GM18868 (cell line): ENCODE measurements around the gene ATP8A2.
"Not testable (repeated sequence)": the region's sequence is repeated elsewhere in the genome, so short reads cannot be mapped to it uniquely, and the experiment has no call there.

ENCODE experiments used
- ATAC-seq: cut with Tn5 transposase; IDR thresholded peaks from one replicate; pipeline ENCODE4 v1.9.1; 2021; ENCODE audit warnings: mild to moderate bottlenecking, moderate library complexity; ENCODE audit not compliant: unreplicated experiment

Gene ATP8A2

GRCh38 chr13:25761041-25761440 lies 389.3 kb downstream of the ATP8A2 start:
- no peak for ATAC-seq

GRCh38 chr13:25762281-25762680 lies 390.5 kb downstream of the ATP8A2 start:
- no peak for ATAC-seq

- no peak for ATAC-seq
Measured at GRCh38 chr13:25762795-25763377, 391.1 kb downstream of the ATP8A2 start.

GRCh38 chr13:25764378-25764777 lies 392.6 kb downstream of the ATP8A2 start:
- ATAC-seq: no peak

GRCh38 chr13:25765266-25765665 lies 393.5 kb downstream of the ATP8A2 start:
- no peak for ATAC-seq

- ATAC-seq: no peak
Measured at GRCh38 chr13:25766576-25766975, 394.8 kb downstream of the ATP8A2 start.

- ATAC-seq: no peak
Measured at GRCh38 chr13:25766991-25767390, 395.2 kb downstream of the ATP8A2 start.

GRCh38 chr13:25768376-25768775 lies 396.6 kb downstream of the ATP8A2 start:
- ATAC-seq: no peak

- no peak for ATAC-seq
Measured at GRCh38 chr13:25768838-25769237, 397.1 kb downstream of the ATP8A2 start.

- no peak for ATAC-seq
Measured at GRCh38 chr13:25770601-25771000, 398.8 kb downstream of the ATP8A2 start.

- ATAC-seq: no peak
Measured at GRCh38 chr13:25771202-25771601, 399.4 kb downstream of the ATP8A2 start.

- no peak for ATAC-seq
Measured at GRCh38 chr13:25771641-25772478, 400.1 kb downstream of the ATP8A2 start.

- not testable (repeated sequence) for ATAC-seq
Measured at GRCh38 chr13:25772534-25772933, 400.8 kb downstream of the ATP8A2 start.

GRCh38 chr13:25774056-25774455 lies 402.3 kb downstream of the ATP8A2 start:
- not testable (repeated sequence) for ATAC-seq

- ATAC-seq: no peak
Measured at GRCh38 chr13:25775275-25775674, 403.5 kb downstream of the ATP8A2 start.

GRCh38 chr13:25775986-25776385 lies 404.2 kb downstream of the ATP8A2 start:
- ATAC-seq: no peak

- no peak for ATAC-seq
Measured at GRCh38 chr13:25776722-25777121, 404.9 kb downstream of the ATP8A2 start.

GRCh38 chr13:25777509-25777908 lies 405.7 kb downstream of the ATP8A2 start:
- no peak for ATAC-seq

- no peak for ATAC-seq
Measured at GRCh38 chr13:25778365-25778764, 406.6 kb downstream of the ATP8A2 start.

- no peak for ATAC-seq
Measured at GRCh38 chr13:25778808-25779305, 407.1 kb downstream of the ATP8A2 start.

GRCh38 chr13:25783076-25783475 lies 411.3 kb downstream of the ATP8A2 start:
- no peak for ATAC-seq

GRCh38 chr13:25783601-25784024 lies 411.8 kb downstream of the ATP8A2 start:
- ATAC-seq: no peak
